Hindlimb muscle (tissue), 1 donor: ENCODE data around the gene SSB. TPM values are rescaled to one million over a fixed set of nuclear protein-coding genes. Genes with fewer than 3 reads are reported as not detected.
A peak's percentile ranks its signal among the peaks of the same experiment; 100 is the strongest.
"Not testable (repeated sequence)": the region's sequence is repeated elsewhere in the genome, so short reads cannot be mapped to it uniquely, and the experiment has no call there.

Source experiments
- DNase-seq: peaks from one replicate; pipeline ENCODE4 v3.0.0-alpha.2; 2013
- polyA plus RNA-seq: library from polyadenylated mRNA; unstranded; fragments of 120-200 nt; gene quantifications from one replicate; pipeline ENCODE4 v1.2.1, GENCODE V29; 2013; ENCODE audit not compliant: insufficient read length

SSB gene
- polyA plus RNA-seq, result 97.3 TPM

GRCh38 chr2:169798718-169799592, at the start of gene SSB:
TSS of gene SSB (plus strand) at chr2:169798871. CDS start at chr2:169800961, 2,090 bp downstream.
- peak; percentile 93 for DNase-seq

DNA sequence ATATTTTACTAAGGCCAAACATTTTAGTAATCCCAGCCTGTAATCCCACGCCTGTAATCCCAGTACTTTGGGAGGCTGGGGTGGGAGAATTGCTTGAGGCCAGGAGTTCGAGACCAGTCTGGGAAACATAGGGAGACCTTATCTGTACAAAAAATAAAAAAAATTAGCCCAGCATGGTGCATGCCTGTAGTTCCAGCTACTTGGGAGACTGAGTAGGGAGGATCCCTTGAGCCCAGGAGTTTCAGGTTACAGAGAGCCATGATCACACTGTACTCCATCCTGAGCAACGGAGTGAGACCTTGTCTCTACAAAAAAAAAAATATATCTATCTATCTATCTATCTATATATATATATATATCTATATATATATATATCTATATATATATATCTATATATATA, 45.9 kb upstream of the SSB start:
- no peak for DNase-seq

GRCh38 chr2:169755083-169755870, 43.4 kb upstream of the SSB start:
- no peak for DNase-seq

DNA sequence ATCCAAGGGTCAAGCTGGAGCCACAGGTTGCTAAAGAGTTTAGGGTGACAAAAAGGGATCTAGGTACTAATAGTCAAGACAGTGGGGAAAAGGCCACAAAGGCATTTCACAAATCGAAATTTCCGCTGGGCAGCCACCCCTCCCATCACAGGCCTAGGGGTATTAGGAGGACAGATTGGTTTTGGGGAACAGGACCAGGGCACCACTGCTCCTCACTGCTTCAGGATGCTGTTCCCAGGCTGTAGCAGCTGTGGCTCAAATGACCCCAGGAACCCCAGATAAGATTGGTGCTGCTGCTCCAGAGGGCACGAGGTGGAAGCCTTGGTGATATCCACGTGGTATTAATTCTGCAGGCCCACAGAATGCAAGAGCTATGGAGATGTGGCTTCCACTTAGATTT, 42.3 kb upstream of the SSB start:
- DNase-seq, result no peak

GRCh38 chr2:169757356-169757755, 41.3 kb upstream of the SSB start:
- no peak for DNase-seq

DNA sequence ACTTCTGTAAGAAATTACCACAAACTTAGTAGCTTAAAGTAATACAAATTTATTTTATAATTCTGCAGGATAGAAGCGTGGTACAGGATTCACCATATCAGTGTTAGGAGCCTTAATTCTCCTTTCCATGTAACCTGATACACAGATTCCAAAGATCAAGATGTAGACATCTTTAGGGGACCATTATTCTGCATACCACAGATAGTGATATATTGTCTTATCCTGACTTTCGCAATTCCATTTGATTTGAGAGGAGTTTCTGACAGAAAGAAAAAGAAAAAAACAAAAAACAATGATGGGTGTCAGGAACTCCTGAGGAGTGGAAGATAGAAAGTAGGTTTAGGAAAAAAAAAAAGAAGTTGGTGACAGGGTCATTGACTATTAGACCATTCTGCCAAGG, 40.9 kb upstream of the SSB start:
- DNase-seq, result no peak

DNA sequence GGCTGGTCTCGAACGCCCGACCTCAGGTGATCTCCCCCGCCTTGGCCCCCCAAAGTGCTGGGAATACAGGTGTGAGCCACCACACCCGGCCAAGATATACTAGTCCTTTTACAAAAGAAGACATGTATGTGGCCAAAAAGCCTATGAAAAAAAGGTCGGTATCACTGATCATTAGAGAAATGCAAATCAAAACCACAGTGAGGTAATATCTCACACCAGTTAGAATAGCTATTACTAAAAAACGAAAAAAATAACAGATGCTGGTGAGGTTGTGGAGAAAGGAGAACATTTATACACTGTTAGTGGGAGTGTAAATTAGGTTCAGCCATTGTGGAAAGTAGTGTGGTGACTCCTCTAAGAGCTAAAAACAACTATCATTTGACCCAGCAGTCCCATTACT, 38.7 kb upstream of the SSB start:
- DNase-seq, result no peak

DNA sequence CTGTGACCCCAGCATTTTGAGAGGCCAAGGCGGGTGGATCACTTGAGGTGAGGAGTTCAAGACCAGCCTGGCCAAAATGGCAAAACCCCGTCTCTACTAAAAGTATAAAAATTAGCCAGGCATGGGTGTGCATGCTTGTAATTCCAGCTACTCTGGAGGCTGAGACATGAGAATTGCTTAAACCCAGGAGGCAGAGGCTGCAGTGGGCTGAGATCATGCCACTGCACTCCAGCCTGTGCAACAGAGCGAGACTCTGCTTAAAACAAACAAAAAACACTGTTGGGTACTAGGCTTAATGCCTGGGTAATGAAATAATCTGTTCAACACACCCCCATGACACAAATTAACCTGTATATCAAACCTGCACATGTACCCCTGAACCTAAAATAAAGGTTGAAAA, 37.9 kb upstream of the SSB start:
- DNase-seq, result not testable (repeated sequence)

DNA sequence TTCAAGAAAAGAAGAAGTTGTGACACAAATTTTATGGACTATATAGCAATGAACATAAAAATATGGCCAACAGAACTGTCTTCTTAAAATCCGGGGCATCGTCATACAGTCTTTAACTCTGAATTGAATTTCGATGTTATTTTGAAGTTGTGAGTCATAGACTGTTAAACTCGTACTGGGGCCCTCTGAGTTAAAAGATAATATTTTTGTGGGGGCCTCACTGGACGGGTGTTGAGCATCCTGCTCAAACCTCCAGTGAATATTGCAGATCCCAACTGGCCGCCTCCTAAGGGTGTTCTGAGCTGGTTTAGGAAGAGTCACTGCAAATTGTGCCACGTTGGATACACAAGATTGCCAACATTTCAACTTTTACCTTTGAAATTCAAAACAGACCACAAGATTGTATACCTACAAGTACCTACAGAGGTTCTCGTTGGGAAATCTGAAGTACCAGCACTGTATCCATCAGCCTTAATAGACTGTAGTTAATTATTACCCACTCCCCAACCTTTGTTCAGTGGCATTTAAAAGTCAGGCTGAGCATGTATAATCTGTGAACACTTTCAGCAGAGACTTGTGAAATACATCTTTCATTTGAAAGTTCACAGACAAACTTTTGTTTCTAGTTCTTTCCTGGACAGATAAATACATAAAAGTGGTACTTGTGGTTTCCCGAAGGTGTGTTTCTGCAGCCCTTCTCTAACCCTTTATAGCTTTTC, 37.3 kb upstream of the SSB start:
- no peak for DNase-seq

DNA sequence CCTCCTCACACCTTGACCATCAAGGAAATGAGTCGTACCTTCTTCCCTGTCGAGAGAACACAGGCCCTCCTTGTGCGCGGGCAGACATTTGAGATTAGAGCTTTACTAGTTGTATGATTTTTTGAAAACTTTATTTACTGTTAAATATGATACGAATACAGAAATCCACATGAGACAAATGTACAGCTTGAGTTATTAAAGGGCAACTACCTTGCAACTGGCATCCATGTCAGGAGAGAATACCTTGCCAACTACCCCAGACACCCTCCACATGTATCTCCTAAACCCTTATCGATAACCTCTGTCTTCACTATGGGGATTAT, 36.7 kb upstream of the SSB start:
- DNase-seq, result no peak

DNA sequence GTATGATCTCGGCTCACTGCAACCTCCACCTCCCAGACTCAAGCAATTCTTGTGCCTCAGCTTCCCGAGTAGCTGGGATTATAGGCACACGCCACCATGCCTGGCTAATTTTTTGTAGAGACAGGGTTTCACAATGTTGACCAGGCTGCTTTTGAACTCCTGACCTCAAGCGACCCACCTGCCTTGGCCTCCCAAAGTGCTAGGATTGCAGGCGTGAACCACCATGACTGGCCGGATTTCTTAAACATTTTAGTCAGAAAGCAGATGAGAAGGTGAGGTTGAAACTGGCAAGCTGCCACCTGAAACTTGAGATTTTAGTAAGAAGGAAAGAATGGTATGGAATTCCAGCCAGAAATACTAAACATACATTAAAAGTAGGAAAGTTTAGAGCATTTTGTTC, 33.1 kb upstream of the SSB start:
- DNase-seq, result no peak

DNA sequence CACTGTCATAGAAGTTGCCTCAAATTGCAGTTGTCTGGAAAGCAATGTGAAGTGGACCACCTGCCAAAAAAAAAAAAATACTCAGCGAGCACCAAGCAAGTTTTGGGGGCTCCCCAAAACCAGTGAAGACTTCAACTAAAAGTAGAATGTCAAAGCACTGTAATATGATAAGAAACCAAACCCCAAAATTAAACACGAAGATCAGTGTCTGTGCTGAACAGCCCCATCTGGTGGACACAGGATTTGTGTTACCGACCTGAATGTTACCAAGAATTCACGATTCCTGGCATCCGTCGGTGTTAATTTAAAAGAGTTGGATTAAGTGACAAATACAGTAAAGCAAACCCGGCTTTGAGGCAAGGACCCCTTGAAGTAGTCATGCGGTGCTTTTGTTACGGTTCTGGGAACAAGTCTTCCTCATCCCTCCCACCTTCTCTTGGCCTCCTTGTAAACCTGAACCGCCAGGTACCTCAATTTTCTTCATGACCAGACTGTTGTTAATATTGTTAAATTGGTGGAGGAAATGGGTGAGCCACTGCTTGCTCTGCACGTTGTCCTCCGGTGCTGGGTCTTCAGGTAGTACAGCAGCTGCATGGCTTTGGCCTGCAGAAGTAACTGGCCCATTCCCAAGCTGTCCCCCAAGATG, 31.3 kb upstream of the SSB start:
- DNase-seq, result peak; percentile 62

DNA sequence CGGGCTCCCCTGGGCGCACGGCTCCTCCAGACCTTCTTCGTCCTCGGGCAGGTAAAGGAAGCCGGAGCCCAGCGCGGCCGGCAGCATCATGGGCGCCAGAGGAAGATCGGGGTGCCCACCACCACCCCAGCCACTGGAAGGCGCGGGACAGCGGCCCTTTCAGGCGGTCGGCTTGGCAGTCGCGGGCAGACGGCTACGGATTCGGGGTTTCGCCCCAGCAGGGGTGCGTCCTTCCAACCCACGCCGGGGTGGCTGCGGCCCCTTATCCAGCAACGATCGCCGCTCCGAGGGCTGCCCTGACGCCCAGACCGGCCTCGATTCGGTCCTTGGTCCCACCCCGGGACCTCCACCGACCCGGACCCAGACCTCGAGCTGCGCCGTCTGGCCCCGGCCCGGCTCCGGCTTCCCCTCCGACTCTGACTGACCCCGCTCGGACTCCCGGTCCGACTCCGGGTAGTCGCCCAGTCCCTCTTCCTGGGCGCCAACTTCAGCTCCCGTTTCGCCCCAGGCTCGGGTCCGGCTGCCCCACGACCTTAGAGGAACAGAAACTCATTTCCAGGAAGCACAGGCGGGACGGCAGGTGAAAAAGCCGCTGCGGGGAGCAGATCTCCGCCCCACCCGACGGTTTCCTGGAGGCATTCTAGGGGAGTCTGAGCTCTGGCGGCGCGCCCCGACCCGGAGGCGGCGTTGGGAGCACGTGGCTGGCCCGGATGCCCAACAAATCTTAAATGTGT, 30.2 kb upstream of the SSB start:
- DNase-seq, result no peak

- no peak for DNase-seq
These were observed 27.6 kb upstream of the SSB start for GRCh38 chr2:169771021-169771420.

- DNase-seq, result no peak
These were observed 27.1 kb upstream of the SSB start for GRCh38 chr2:169771612-169772011.

DNA sequence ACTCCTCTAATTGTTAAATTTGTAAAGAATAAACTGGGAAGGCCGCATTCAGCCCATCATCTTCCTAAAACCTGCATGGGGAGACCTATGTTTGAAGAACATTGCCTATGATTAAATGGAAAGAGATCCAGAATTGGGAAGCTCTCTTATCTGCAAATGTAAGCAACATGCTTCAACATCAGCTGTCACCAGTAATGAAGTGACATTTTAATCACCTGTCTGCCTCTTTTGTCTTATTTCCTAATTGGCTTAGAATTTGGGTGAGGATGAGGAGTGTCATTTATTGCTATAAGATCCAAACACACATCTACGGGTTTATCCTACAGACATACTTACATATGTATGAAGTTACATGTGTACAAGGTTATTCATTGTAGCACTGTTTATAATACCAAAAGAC, 26.0 kb upstream of the SSB start:
- no peak for DNase-seq

DNA sequence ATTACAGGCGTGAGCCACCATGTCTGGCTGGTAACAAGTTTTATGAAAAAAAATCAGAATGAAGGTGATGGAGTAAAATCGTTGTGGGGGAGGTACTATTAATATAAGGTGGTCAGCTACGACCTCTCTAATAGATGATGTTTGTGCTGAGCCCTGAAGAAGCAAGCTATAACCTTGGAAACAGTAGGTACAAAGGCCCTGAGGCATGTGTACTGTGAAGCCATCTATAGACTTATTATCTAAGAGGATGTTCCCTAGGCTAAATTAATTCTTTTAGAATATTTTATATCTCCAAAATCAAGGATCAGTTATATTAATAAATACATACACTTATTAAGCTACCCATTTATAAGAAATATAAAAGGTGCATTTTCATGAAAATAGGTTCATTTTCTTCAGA, 23.3 kb upstream of the SSB start:
- DNase-seq, result no peak

DNA sequence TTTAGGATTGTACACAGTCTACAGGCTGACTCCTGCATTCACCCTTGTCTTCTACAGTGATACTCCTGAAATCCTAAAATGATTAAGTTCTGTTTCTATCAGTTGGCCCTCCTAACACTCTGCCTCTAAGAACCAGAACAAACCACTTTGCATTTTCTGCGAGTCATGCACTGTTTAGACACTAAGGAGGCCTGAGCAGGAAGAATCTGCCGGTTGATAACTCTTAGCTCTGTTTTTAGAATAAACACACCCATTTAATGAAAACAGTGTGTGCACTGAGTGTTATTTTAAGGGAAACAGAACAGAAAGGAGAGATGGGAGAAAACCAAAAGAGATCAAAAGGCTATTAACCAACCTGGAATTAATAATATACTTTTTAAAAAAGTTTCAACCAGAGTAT, 22.9 kb upstream of the SSB start:
- DNase-seq, result no peak

GRCh38 chr2:169776252-169776761, 22.4 kb upstream of the SSB start:
- no peak for DNase-seq

- DNase-seq, result no peak
These were observed 20.2 kb upstream of the SSB start for GRCh38 chr2:169778446-169778845.

DNA sequence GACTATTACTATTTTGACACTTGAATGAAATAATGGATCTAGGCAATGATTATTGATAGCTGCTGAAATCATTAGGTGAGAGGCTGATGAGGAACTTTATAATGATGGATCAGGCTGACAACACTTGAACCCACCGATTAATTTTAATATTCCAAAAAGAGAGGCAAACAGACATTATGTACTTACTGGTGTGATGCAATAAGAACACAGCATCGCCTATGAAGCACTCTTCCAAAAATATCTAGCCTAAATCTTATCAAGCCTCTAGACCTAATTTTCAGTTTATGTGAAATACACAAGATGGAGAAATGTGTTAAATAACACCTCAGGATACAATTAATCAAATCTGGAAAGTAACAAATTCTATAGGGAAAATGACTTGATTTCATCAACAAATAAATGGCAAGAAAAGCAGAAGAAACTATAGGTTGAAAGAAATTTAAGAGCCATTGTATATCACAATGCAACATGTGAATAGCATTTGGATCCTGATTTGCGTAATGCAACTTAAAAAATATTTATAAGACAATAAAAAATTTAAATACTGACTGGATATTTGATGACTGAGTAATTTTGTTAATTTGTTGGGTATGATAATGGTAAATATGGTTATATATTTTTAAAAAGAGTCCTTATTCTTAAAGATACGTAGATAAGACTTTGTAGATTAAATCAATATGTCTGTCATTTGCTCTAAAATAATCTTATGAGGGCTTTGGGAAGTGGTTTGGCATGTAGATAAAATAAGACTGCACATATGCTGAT, 17.2 kb upstream of the SSB start:
- DNase-seq, result no peak
